Measurements from ENCODE around the gene TMED1.

Gene TMED1

DNA sequence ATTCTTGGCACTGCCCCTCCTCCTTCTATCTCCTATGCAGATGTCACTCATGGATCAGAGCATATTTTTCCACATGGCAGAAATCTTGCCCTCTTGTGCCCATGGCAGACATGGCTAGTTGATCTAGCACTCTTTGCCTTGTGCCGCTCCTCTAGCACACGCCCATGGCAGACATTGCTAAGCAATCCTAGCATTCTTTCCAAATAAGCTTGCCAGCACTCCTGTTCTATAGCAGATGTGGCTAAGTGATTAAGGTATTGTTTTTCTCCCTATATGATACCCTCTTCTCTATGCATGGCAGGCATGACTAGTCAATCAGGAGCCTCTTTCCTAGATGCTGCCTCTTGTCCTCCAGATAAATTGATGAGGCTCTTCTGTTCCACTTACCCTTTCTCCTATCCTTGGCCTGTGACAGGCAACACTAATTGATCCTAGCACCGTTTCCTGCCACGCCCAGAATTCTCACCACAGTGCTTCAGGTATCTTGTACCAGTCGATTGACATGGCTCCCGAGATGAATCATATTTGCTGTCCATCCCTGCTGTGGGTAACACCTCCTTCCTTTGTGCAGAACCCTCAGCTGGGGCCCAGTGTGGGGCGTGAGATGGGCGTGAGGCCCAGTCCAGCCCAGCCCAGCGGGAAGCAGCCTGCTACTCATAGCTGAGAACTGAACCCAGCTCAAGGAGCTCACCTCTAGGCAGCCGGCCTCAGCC, 26.9 kb downstream of the TMED1 start:
- no peak for DNase-seq

GRCh38 chr19:10805758-10806247, 30.2 kb downstream of the TMED1 start:
- no peak for DNase-seq

DNA sequence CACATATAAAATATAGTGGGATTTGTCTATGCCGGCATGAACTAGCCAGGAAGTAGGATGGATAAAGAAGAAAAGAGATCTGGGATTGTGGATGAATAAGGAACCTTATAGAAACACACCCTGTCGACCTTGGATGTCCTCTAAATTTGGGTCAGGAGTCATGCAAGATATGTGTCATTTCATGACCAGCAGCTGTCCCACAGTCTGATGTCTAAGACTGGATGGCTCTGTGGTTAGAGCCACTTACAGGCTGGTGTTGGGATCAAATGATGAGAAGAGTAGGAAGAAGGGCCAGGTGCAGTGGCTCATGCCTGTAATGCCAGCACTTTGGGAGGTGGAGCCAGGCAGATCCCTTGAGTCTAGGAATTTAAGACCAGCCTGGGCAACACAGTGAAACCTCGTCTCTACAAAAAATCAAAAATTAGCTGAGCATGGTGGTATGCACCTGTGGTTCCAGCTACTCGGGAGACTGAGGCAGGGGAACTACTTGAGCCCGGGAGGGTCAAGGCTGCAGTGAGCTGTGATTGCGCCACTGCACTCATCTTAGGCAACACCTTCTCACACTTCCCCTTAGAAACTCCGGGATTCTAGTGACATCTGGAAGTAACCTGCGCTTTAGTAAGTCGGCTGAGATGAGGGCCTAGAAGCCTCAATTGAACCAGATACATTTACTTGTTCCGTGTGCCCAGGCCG, 30.8 kb downstream of the TMED1 start:
- DNase-seq: no peak

DNA sequence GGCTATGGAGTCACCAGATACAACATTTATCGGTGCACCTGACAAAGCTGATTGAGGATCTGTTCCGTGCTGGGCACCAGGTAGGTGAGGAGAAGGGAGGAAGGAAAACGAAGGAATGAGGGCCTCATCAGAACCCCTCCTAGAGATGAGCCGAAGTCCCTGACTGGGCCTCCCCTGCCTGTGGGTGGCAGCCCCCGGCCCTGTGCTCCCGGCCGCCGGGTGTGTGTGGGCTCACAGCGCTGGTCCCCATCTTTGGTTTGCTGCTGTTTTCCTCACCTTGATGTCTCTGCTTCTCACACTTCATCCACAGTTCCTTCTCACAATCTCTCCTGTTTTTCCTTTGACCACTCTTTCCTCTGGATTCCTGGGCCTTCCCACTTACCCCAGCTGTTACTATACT, 32.8 kb downstream of the TMED1 start:
- DNase-seq: no peak

DNA sequence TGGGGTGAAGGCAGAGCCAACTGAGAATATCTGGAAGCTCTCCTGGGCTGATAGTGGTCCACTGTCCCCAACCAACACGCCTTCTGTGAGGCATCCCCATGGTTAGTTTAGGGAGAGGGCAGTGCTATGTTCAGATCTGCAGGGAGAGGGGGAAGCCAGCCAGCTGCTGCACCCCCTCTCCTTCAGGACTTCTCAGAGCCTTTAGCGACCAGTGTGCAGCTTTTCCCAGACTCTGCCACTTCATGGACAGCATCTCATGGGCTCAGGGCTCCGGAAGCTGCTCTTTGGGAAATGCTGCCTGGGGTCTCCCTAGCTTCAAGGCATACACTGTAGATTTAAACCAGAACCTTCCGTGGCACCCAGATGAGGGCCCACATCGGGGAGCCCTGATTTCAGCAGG, 33.5 kb downstream of the TMED1 start:
- no peak for DNase-seq

GRCh38 chr19:10800488-10800887, 35.5 kb downstream of the TMED1 start:
- no peak for DNase-seq

- DNase-seq: no peak
Measured at GRCh38 chr19:10797541-10798256, 38.3 kb downstream of the TMED1 start.

DNA sequence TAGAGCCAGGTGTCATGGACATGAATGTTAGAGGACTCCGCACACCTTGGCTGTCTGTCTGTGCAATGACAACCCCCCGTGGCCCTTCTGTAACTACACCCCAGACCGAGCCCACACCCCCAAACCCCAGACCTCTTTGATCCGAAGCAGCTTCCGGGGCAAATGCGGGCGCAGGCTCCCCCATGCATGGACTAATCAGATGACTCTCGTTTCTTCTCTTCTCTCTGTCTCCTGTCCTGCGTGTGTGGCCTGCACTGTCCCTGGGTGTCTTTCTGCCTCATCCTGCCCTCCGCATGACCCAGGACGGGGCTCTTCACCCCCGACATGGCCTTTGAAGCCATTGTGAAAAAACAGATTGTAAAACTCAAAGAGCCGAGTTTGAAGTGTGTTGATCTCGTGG, 38.9 kb downstream of the TMED1 start:
- DNase-seq: no peak

DNA sequence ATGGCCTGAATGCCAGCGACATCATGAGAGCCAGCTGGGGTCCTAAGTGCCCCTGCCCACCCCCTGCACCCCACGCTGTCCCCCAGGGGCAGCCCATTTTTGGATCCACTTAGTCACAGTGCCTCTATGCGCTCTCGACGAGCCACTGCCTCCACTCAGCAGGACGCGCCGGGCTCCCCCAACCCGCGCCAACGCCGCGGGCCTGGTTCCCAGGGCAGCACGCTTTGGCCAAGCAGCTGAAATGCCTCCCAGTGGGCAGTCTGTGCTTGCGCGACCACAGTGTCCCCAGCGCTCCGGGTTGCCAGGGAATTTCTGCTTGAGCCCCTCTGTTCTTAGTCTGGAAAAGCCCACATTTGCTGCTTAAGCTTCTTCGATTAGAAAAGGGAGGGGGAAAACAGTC, 39.4 kb downstream of the TMED1 start:
- DNase-seq: no peak

GRCh38 chr19:10789866-10790265, 46.1 kb downstream of the TMED1 start:
- DNase-seq: no peak

- no peak for DNase-seq
Measured at GRCh38 chr19:10788146-10788545, 47.9 kb downstream of the TMED1 start.

DNA sequence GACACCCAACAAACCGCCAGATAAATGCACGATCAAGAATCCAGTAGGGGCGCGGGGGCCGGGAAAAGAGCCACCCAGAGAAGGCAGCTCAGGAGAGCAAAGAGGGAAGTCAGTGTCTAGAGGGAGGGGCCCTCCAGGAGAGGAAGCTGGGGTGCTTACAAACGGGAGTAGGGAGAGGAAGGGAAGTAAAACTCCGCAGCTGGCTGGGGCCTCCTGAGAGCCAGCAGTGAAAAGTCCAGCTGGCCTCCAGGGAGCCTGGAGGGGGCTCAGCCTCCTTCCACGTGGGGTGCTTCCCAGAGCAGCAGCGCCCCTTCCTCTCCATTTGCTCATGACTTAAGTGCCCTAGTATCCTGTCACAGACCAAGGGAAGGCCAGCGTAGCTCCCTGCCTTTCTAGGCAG, 51.8 kb downstream of the TMED1 start:
- no peak for DNase-seq

DNA sequence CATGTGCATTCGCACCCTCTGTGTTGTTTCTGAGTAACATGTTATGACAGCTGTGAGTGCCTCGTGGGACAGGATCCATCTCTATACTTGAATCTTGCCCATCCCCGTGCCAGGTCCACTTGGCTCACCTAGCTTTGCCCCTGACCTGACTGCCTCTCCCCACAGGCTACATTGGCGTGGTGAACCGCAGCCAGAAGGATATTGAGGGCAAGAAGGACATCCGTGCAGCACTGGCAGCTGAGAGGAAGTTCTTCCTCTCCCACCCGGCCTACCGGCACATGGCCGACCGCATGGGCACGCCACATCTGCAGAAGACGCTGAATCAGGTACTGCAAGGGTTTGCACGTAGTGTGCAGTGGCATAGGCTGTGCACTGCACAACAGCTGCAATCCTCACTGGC, 53.2 kb downstream of the TMED1 start:
- no peak for DNase-seq
